Mucosa of gallbladder (tissue), 1 donor: ENCODE data around the gene NKAP. TPM values are rescaled to one million over a fixed set of nuclear protein-coding genes. Genes with fewer than 3 reads are reported as not detected.
"Not testable (repeated sequence)": the region's sequence is repeated elsewhere in the genome, so short reads cannot be mapped to it uniquely, and the experiment has no call there.

Experiments
- DNase-seq: peaks from one replicate; pipeline ENCODE4 v3.0.0-alpha.2; 2020; ENCODE audit warnings: low spot score
- total RNA-seq: library from RNA; stranded (reverse); gene quantifications from one replicate; pipeline ENCODE4 v1.2.1, GENCODE V29; 2021
- donor health status: DM: no; HTN: no; CAD: no.

The NKAP gene
- total RNA-seq, result 7.1 TPM

DNA sequence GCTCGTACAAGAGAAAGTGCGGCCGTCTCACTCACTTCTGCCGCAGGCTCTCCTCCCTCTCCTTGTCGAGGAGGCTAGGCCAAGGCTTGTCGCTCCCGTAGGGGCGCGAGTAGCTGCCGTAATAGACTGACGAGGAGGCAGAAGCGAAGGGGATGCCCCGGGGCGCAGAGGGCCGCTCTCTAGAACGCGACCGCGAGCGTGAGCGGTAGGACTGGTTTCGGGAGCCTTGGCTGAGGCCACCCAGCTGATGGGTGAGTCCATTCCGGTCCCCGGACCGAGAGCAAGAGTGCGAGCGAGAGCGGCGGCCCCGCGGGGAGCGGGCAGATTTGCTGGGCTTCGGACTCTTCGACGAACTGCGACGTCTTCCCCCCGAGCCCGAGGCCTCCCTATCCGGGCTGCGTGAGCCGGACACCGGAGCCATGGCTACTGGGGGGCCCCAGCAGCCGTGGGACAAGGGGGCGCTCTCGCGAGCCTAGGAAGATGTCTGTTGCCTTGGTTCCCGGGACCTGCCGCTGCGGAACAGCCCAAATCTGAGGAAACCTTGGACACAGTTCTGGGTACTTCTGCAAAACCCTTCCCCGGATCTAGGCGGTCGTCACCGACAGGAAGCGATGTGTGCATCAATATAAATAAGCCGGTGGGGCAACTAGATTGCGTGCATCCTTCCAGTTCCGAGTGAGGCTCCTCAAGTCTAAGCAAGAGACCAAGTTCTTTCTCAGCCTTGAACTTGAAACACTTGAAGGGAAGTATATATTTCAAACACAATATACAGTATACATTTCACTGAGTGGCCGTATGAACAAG lies at the start of gene NKAP:
Gene NKAP (minus strand): TSS at position 567 of the 804 bp plus-strand sequence. CDS start 146 bp downstream, at position 421.
- peak; percentile 83 for DNase-seq

- no peak for DNase-seq
These were observed 47.6 kb upstream of the NKAP start for GRCh38 chrX:119991005-119991787.

DNA sequence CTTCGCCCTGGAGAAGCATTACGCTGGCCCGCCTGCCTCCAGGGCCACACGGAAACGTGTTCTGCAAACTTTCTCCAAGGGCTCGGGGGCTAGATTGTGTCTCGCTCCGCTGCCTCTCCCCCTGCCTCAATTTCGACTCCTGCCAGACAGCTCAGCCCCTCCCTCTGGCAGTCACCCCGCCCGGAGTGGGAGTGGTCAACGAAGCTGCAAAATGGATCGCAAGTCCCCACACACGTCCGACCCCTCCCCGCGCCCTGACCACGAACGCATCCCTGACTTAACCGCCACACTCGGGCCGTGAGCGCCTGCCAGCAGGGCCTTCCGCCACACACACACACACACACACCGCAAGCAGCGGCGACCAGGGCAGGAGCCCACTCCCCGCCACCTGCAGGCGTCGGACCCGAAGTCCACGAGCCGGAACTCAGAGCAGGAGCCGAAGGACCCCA lies 47.0 kb upstream of the NKAP start:
- DNase-seq, result no peak

- DNase-seq, result no peak
These were observed 46.5 kb upstream of the NKAP start for GRCh38 chrX:119989905-119990555.

GRCh38 chrX:119986203-119986602 lies 42.7 kb upstream of the NKAP start:
- DNase-seq, result no peak

DNA sequence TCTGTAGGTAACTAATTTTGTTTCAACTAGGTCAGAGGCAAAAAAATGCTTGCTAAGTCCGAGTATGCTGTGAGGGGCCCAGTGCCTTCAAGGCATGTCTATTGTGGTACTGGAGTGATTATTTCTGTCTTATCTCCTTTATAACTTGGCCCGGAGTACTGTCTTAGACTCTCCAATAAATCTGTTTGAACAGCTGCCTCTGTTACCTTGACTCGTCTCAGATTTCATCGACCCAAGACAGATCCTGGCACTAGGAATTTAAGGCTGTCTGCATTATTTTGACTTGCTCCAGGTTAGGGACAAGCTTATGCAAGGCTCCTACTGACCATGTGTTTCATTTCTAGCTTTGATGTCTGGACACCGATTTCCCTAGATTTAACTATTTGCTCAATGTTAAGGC lies 41.1 kb upstream of the NKAP start:
- no peak for DNase-seq

DNA sequence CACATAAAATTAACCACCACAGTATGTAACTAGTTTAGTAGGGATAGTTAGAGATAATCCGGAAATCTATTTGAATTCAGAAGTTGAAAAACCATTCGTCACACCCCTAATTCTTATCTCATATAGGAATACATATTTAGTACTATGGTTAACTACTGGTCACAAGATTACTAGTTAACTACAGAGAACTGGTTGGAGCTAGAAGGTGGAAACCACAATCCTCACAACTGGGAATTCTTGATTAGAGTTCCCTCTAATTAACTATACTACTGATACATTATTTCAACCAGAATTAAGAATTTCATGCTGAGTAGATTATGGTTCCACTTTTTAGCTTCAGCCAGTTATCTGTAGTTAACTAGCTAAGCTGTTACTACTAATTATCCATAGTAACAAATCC lies 39.9 kb upstream of the NKAP start:
- DNase-seq, result no peak

DNA sequence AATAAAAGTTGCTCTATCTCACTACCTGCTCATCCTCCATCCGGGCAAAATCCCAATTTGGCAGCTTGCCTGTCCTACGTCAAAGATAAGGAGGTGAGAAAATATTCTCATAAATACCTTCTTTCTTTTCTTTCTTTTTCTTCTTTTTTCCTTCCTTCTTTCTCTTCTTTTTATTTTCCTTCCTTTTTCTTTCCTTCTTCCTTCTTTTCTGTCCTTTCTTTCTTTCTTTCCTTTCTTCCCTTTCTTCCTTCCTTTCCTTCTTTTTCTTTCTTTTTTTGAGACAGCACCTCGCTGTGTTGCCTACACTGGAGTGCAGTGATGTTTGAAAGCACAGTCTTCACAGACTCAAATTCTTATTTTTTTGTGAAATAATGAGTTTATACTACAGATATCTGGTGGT lies 38.6 kb upstream of the NKAP start:
- DNase-seq, result no peak

GRCh38 chrX:119981286-119982070 lies 37.9 kb upstream of the NKAP start:
- no peak for DNase-seq

DNA sequence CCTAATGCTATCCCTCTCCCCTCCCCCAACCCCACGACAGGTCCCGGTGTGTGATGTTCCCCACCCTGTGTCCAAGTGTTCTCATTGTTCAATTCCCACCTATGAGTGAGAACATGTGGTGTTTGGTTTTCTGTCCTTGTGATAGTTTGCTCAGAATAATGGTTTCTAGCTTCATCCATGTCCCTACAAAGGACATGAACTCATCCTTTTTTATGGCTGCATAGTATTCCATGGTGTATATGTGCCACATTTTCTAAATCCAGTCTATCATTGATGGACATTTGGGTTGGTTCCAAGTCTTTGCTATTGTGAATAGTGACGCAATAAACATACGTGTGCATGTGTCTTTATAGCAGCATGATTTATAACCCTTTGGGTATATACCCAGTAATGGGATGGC lies 33.6 kb upstream of the NKAP start:
- not testable (repeated sequence) for DNase-seq

DNA sequence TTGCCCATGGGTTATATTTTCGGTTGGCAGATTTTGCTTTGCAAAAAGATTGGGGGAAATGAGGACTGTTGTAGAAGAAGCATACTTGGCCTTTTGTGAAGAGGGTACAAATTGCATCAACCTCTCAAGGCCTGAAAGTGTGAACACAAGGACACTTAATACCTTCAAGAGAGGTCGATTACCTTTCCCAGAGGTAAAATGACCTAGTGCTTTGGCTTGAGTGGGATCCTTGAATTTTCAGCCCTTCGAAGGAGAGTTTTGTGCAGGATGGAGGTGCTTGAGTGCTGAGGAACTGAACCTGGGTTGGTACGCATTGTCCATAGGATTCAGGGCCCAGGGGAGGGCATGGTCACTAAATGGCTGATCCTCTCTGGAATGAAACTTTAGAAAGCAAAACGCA lies 27.6 kb upstream of the NKAP start:
- no peak for DNase-seq

GRCh38 chrX:119970574-119970973 lies 27.0 kb upstream of the NKAP start:
- no peak for DNase-seq

GRCh38 chrX:119966837-119967236 lies 23.3 kb upstream of the NKAP start:
- DNase-seq, result not testable (repeated sequence)

DNA sequence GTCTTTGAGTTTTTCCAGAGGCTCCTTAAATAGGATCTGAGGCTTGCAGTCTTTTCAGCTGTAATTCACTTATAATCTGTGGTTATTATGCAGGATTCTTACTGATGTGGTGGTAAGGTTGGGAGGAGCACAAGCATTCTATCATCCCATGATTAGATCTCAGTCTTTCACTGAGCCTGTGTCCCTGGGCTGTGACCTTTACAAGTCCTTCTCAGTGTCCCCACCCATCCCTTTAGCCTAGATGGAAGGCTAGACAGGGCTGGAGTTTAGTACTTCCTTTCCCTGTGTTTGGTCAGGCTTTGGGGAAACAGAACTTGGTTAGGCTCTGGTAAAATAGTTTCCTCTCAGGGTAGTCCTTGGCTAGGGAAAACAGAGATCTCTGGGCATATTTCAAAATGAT lies 17.1 kb upstream of the NKAP start:
- DNase-seq, result no peak

DNA sequence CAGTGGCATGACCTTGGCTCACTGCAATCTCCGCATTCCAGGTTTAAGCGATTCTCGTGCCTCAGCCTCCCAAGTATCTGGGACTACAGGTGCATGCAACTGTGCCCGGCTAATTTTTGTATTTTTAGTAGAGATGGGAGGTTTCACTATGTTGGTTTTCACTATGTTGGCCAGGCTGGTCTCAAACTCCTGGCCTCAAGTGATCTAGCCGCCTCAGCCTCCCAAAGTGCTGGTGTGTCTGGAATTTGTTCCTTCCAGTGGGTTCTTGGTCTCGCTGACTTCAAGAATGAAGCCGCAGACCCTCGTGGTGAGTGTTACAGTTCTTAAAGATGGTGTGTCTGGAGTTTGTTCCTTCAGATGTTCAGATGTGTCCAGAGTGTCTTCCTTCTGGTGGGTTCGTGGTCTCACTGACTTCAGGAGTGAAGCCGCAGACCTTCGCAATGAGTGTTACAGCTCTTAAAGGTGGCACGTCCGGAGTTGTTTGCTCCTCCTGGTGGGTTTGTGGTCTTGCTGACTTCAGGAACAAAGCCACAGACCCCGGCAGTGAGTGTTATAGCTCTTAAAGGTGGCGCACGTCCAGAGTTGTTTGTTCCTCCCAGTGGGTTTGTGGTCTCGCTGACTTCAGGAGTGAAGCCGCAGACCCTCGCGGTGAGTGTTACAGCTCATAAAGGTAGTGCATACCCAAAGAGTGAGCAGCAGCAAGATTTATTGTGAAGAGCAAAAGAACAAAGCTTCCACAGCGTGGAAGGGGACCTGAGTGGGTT lies 12.4 kb upstream of the NKAP start:
- not testable (repeated sequence) for DNase-seq

- no peak for DNase-seq
These were observed 10.8 kb upstream of the NKAP start for GRCh38 chrX:119954374-119954773.

- no peak for DNase-seq
These were observed 4.8 kb upstream of the NKAP start for GRCh38 chrX:119948381-119948780.

GRCh38 chrX:119945481-119945880 lies 1.9 kb upstream of the NKAP start:
- DNase-seq, result no peak

GRCh38 chrX:119942831-119943184 lies 743 bp downstream of the NKAP start:
- no peak for DNase-seq

GRCh38 chrX:119942173-119942819 lies 1.3 kb downstream of the NKAP start:
- DNase-seq, result no peak
